CD4-positive, alpha-beta memory T cell (primary cell): ENCODE data around the gene ACKR4. TPM values are rescaled to one million over a fixed set of nuclear protein-coding genes. Genes with fewer than 3 reads are reported as not detected.
"Not testable (repeated sequence)": the region's sequence is repeated elsewhere in the genome, so short reads cannot be mapped to it uniquely, and the experiment has no call there.

ENCODE experiments used
- CTCF ChIA-PET: fragments of 350-600 bp; sonication (Branson Sonifier 250); formaldehyde crosslinking; loops from one replicate; lab custom pipeline; 2021; ENCODE audit warnings: inconsistent platforms; ENCODE audit not compliant: partially characterized antibody; lab: Charles Lee
- POLR2A ChIA-PET: fragments of 350-600 bp; sonication (Branson Sonifier 250); formaldehyde crosslinking; loops from one replicate; lab custom pipeline; 2021; ENCODE audit not compliant: partially characterized antibody; lab: Charles Lee
- DNase-seq, 5 donors: peaks; one replicate each; pipeline versions ENCODE4 v3.0.0 to v3.0.0-alpha.2; 2020 to 2022; ENCODE audit warnings: mixed read lengths in 1 of 5
- H3K27ac ChIP-seq: one replicate; pipeline ENCODE4 v1.7.0; 2013; ENCODE audit warnings: low read depth, low read length
- H3K27me3 ChIP-seq: 2 replicates; pipeline ENCODE4 v1.7.0; 2013; ENCODE audit warnings: mild to moderate bottlenecking, low read length, moderate library complexity; ENCODE audit not compliant: insufficient read depth
- H3K36me3 ChIP-seq: 2 replicates; pipeline ENCODE4 v1.7.0; 2013; ENCODE audit warnings: mild to moderate bottlenecking, low read length, moderate library complexity; ENCODE audit not compliant: insufficient read depth
- H3K4me1 ChIP-seq: 2 replicates; pipeline ENCODE4 v1.7.0; 2013; ENCODE audit warnings: mild to moderate bottlenecking, low read length, moderate library complexity; ENCODE audit not compliant: insufficient read depth
- H3K4me3 ChIP-seq, 2 donors: one replicate each; pipeline ENCODE4 v1.7.0; 2013; ENCODE audit warnings: low read length in 2 of 2, mild to moderate bottlenecking in 1 of 2
- H3K9me3 ChIP-seq, 2 donors: one replicate each; pipeline ENCODE4 v1.7.0; 2013; ENCODE audit warnings: low read length in 2 of 2, control low read depth in 1 of 2; ENCODE audit not compliant: control insufficient read depth in 1 of 2
- H3K27ac Mint-ChIP-seq, 7 donors: one replicate each; pipeline ENCODE4 v1.8.0; 2020 to 2021; ENCODE audit warnings: mixed read lengths in 7 of 7, mild to moderate bottlenecking in 6 of 7, inconsistent platforms in 3 of 7, moderate library complexity in 3 of 7
- H3K27me3 Mint-ChIP-seq, 2 donors: one replicate each; pipeline ENCODE4 v1.8.0; 2020 to 2021; ENCODE audit warnings: mixed read lengths in 2 of 2
- H3K36me3 Mint-ChIP-seq, 2 donors: one replicate each; pipeline ENCODE4 v1.8.0; 2020 to 2021; ENCODE audit warnings: mixed read lengths in 2 of 2, inconsistent platforms in 1 of 2, mild to moderate bottlenecking in 1 of 2
- H3K4me1 Mint-ChIP-seq, 4 donors: one replicate each; pipeline ENCODE4 v1.8.0; 2020 to 2021; ENCODE audit warnings: mixed read lengths in 4 of 4, mild to moderate bottlenecking in 1 of 4
- H3K4me3 Mint-ChIP-seq, 8 donors: one replicate each; pipeline ENCODE4 v1.8.0; 2020 to 2021; ENCODE audit warnings: mixed read lengths in 8 of 8, mild to moderate bottlenecking in 7 of 8, moderate library complexity in 6 of 8, inconsistent platforms in 3 of 8
- H3K9me3 Mint-ChIP-seq, 8 donors: one replicate each; pipeline ENCODE4 v1.8.0; 2020 to 2021; ENCODE audit warnings: mixed read lengths in 8 of 8, mild to moderate bottlenecking in 5 of 8, inconsistent platforms in 3 of 8, moderate library complexity in 1 of 8
- intact Hi-C: fragments of 100-400 bp; cut with micrococcal nuclease; formaldehyde crosslinking; loops from one replicate; pipeline ENCODE4 v1.15.1; 2023
- polyA plus RNA-seq, 2 donors: library from polyadenylated mRNA; unstranded; fragments of 300-500 nt; fragmentation: Illumina TruSeq; gene quantifications; one replicate each; pipeline ENCODE4 v1.2.3, GENCODE V29; 2021
- total RNA-seq, 2 experiments: library from RNA; stranded (reverse); gene quantifications; one replicate each; pipeline ENCODE4 v1.2.3, GENCODE V29; 2021

Gene ACKR4
- total and polyA plus RNA-seq, 4 experiments from 2014 or later: 0.17 to 0.22 TPM; not detected in 2

- H3K4me3 ChIP-seq: no peak overlapping the region
- H3K4me3 Mint-ChIP-seq: no peak overlapping the region
- no peak overlapping the region for H3K27ac ChIP-seq
- H3K4me1 Mint-ChIP-seq: peaks cover 0 to 4% (median under 1%) of the 10 kb centered on the region in 4 donors
- H3K27me3 Mint-ChIP-seq: no peaks in the 10 kb centered on the region
- intact Hi-C loops: no loop called here
- no peak overlapping the region for H3K27ac Mint-ChIP-seq
- H3K4me1 ChIP-seq: no peaks in the 10 kb centered on the region
- no peaks in the 10 kb centered on the region for H3K27me3 ChIP-seq
- peaks cover 6% of the 10 kb centered on the region for H3K36me3 ChIP-seq
- POLR2A ChIA-PET: no interaction called here
- H3K9me3 ChIP-seq: no peaks in the 10 kb centered on the region
- no peak for DNase-seq
- CTCF ChIA-PET: no interaction called here
- H3K36me3 Mint-ChIP-seq: peaks cover 51 to 74% of the 10 kb centered on the region in 2 donors
- H3K9me3 Mint-ChIP-seq: peaks cover 0 to 2% (median 0%) of the 10 kb centered on the region in 8 donors
Measured at GRCh38 chr3:132606085-132606484, 9.0 kb downstream of the ACKR4 start.

DNA sequence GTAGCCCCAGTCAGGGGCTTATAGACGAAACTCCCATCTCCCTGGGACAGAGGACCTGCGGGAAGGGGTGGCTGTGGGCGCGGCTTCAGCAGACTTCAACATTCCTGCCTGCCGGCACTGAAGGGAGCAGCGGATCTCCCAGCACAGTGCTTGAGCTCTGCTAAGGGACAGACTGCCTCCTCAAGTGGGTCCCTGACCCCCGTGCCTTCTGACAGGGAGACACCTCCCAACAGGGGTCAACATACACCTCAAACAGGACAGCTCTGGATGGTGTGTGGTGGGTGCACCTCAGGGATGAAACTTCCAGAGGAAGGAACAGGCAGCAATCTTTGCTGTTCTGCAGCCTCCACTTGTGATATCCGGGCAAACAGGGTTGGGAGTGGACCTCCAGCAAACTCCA is 9.6 kb downstream of the ACKR4 start:
- H3K36me3 ChIP-seq, H3K4me3 ChIP-seq, H3K9me3 ChIP-seq, H3K4me1 ChIP-seq, H3K27ac Mint-ChIP-seq, CTCF ChIA-PET, H3K27ac ChIP-seq, H3K4me3 Mint-ChIP-seq, H3K4me1 Mint-ChIP-seq, H3K27me3 ChIP-seq, H3K27me3 Mint-ChIP-seq, H3K9me3 Mint-ChIP-seq, DNase-seq, POLR2A ChIA-PET, intact Hi-C loops: not testable (repeated sequence)
- peaks cover 55 to 79% of the 10 kb centered on the region in 2 donors for H3K36me3 Mint-ChIP-seq

- H3K9me3 ChIP-seq, H3K4me3 ChIP-seq, H3K27me3 ChIP-seq, DNase-seq, H3K27me3 Mint-ChIP-seq, H3K27ac ChIP-seq, CTCF ChIA-PET, H3K36me3 ChIP-seq, H3K4me1 ChIP-seq, H3K4me3 Mint-ChIP-seq, H3K4me1 Mint-ChIP-seq, POLR2A ChIA-PET, intact Hi-C loops, H3K27ac Mint-ChIP-seq: not testable (repeated sequence)
- peaks cover 0 to 13% (median 4%) of the 10 kb centered on the region in 8 donors for H3K9me3 Mint-ChIP-seq
- H3K36me3 Mint-ChIP-seq: peaks cover 28 to 55% of the 10 kb centered on the region in 2 donors
Measured at GRCh38 chr3:132615301-132615700, 18.2 kb downstream of the ACKR4 start.

DNA sequence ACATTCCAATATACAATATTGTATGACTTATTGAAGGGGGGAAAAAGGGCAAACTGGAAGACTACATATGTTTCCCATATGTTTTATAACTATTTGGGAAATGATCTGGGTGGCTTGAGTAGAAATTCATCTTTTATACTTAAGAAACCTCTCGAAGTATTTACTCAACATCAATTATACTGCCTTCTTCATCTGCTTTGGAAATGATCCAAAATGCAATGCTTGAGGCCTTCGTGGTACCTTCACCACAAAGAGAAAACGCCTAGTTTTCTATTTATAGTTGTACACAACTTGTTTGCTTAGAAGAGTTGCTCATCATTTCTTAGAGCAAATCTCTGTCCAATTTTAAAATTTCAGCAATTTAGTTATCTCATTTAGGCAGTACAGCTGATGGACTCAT is 18.8 kb downstream of the ACKR4 start:
- Mint-ChIP-seq H3K9me3 (peaks cover 0 to 13% (median 4%) of the 10 kb centered on the region in 8 donors), H3K4me3 (no peak overlapping the region), H3K4me1 (peaks cover 0 to 4% (median 1%) of the 10 kb centered on the region in 4 donors), H3K27me3 (no peaks in the 10 kb centered on the region), H3K36me3 (peaks cover 34 to 59% of the 10 kb centered on the region in 2 donors), H3K27ac (no peak overlapping the region)
- Histone ChIP-seq H3K27ac (no peak overlapping the region), H3K4me1 (no peaks in the 10 kb centered on the region), H3K9me3 (no peaks in the 10 kb centered on the region), H3K36me3 (no peaks in the 10 kb centered on the region), H3K4me3 (no peak overlapping the region), H3K27me3 (no peaks in the 10 kb centered on the region)
- intact Hi-C loops: no loop called here
- no peak for DNase-seq
- ChIA-PET CTCF (no interaction called here), POLR2A (no interaction called here)

- Histone ChIP-seq H3K4me3 (no peak overlapping the region), H3K27ac (no peak overlapping the region), H3K27me3 (no peaks in the 10 kb centered on the region), H3K36me3 (no peaks in the 10 kb centered on the region), H3K4me1 (no peaks in the 10 kb centered on the region), H3K9me3 (no peaks in the 10 kb centered on the region)
- peaks cover 0 to 4% (median 1%) of the 10 kb centered on the region in 4 donors for H3K4me1 Mint-ChIP-seq
- intact Hi-C loops: no loop called here
- POLR2A ChIA-PET: no interaction called here
- peaks cover 0 to 13% (median 4%) of the 10 kb centered on the region in 8 donors for H3K9me3 Mint-ChIP-seq
- CTCF ChIA-PET: no interaction called here
- no peak for DNase-seq
- no peaks in the 10 kb centered on the region for H3K27me3 Mint-ChIP-seq
- H3K27ac Mint-ChIP-seq: no peak overlapping the region
- no peak overlapping the region for H3K4me3 Mint-ChIP-seq
- peaks cover 34 to 59% of the 10 kb centered on the region in 2 donors for H3K36me3 Mint-ChIP-seq
Measured at GRCh38 chr3:132616780-132617179, 19.7 kb downstream of the ACKR4 start.

DNA sequence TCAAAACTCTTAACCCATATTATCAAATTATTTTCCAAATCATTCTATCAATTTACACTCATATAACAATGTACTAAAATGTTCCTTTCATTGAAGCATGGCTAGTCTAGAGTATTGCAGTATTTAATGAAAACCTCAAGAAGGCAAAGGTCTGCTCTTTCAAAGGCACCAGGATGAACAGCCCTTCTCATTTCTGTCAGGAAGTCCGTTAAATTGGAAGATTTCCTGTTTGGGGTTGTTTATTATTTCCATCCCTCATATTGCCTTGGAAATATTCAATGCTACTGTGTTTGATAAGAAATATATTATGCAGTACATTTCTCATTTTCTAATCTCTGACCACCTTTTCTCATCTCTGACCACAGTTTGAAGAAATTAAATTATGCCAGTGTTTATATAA is 25.1 kb downstream of the ACKR4 start:
- H3K9me3 ChIP-seq: no peaks in the 10 kb centered on the region
- DNase-seq: no peak
- H3K27ac ChIP-seq: no peak overlapping the region
- no peaks in the 10 kb centered on the region for H3K27me3 Mint-ChIP-seq
- H3K9me3 Mint-ChIP-seq: peaks cover 0 to 4% (median 0%) of the 10 kb centered on the region in 8 donors
- H3K4me3 Mint-ChIP-seq: no peak overlapping the region
- H3K27me3 ChIP-seq: no peaks in the 10 kb centered on the region
- H3K36me3 ChIP-seq: peaks cover 4% of the 10 kb centered on the region
- H3K4me1 Mint-ChIP-seq: peaks cover 0 to 6% (median 3%) of the 10 kb centered on the region in 4 donors
- intact Hi-C loops: no loop called here
- H3K27ac Mint-ChIP-seq: no peak overlapping the region
- no peak overlapping the region for H3K4me3 ChIP-seq
- peaks cover 36 to 44% of the 10 kb centered on the region in 2 donors for H3K36me3 Mint-ChIP-seq
- POLR2A ChIA-PET: no interaction called here
- H3K4me1 ChIP-seq: no peaks in the 10 kb centered on the region
- CTCF ChIA-PET: no interaction called here

- Histone ChIP-seq H3K4me3 (no peak overlapping the region), H3K36me3 (peaks cover 4% of the 10 kb centered on the region), H3K27me3 (no peaks in the 10 kb centered on the region), H3K4me1 (no peaks in the 10 kb centered on the region), H3K9me3 (no peaks in the 10 kb centered on the region), H3K27ac (no peak overlapping the region)
- Mint-ChIP-seq H3K36me3 (peaks cover 31 to 41% of the 10 kb centered on the region in 2 donors), H3K4me3 (no peak overlapping the region), H3K27me3 (no peaks in the 10 kb centered on the region), H3K9me3 (peaks cover 0 to 2% (median 0%) of the 10 kb centered on the region in 8 donors), H3K4me1 (peaks cover 0 to 4% (median 3%) of the 10 kb centered on the region in 4 donors), H3K27ac (no peak overlapping the region)
- POLR2A ChIA-PET: no interaction called here
- no peak for DNase-seq
- intact Hi-C loops: no loop called here
- CTCF ChIA-PET: interaction anchor here (1.3 kb wide), 1 partner anchor 87 kb away, joined by 3 read pairs; no protein-coding TSS in a partner anchor
Measured at GRCh38 chr3:132622761-132623160, 25.7 kb downstream of the ACKR4 start.
